ENCODE results near the gene HHIPL1. TPM values are rescaled to one million over a fixed set of nuclear protein-coding genes. Genes with fewer than 3 reads are reported as not detected.

Gene HHIPL1
- total RNA-seq, 3 donors from 2014 or later = 0.26 to 3.2 (median 1.1) TPM

DNA sequence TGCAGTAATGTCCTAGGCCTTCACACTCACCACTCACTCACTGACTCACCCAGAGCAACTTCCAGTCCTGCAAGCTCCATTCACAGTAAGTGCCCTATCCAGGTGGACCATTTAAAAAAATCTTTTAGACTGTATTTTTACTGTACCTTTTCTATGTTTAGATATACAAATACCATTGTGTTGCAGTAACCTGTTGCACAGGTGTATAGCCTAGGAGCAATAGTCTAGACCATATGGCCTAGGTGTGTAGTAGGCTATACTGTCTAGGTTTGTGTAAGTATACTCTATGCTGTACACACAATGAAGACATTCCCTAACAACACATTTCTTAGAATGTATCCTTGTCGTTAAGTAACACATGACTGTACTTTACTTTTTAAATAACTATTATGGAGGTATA lies 56.3 kb downstream of the HHIPL1 start:
- Histone ChIP-seq H3K36me3 (ENCODE audit: low read depth) (no peaks in the 10 kb centered on the region), H3K4me1 (ENCODE audit: low read depth) (no peaks in the 10 kb centered on the region), H3K9me3 (peaks cover 16% of the 10 kb centered on the region), H3K4me3 (no peak overlapping the region)
- TF ChIP-seq, protein P1, sequence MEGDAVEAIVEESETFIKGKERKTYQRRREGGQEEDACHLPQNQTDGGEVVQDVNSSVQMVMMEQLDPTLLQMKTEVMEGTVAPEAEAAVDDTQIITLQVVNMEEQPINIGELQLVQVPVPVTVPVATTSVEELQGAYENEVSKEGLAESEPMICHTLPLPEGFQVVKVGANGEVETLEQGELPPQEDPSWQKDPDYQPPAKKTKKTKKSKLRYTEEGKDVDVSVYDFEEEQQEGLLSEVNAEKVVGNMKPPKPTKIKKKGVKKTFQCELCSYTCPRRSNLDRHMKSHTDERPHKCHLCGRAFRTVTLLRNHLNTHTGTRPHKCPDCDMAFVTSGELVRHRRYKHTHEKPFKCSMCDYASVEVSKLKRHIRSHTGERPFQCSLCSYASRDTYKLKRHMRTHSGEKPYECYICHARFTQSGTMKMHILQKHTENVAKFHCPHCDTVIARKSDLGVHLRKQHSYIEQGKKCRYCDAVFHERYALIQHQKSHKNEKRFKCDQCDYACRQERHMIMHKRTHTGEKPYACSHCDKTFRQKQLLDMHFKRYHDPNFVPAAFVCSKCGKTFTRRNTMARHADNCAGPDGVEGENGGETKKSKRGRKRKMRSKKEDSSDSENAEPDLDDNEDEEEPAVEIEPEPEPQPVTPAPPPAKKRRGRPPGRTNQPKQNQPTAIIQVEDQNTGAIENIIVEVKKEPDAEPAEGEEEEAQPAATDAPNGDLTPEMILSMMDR (IDR thresholded peaks at IDR 0.05) = no peak
- DNase-seq (no peak), ATAC-seq (no peak)
- intact Hi-C loops (cut with DNase I, micrococcal nuclease) = no loop called here

DNA sequence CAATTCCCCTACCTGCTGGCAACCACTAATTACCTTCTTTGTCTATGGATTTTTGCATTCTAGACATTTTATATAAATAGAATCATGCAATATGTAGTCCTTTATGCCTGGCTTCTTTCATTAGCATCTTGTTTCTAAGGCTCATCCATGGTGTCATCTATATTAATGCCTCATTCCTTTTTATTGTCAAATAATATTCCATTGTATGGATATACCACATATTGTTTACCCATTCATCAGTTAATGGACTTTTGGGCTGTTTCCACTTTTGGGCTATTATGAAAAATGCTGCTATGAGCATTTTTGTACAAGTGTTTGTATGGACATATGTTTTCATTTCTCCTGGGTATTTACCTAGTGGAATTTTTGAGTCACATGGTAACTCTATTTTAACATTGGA lies 57.2 kb downstream of the HHIPL1 start:
- no peak for DNase-seq
- Histone ChIP-seq H3K4me1 (ENCODE audit: low read depth) (no peaks in the 10 kb centered on the region), H3K9me3 (peaks cover 16% of the 10 kb centered on the region), H3K36me3 (ENCODE audit: low read depth) (no peaks in the 10 kb centered on the region), H3K4me3 (no peak overlapping the region)
- intact Hi-C loops (cut with DNase I, micrococcal nuclease) = no loop called here
- TF ChIP-seq, protein P1 (IDR thresholded peaks at IDR 0.05) = no peak
- no peak for ATAC-seq

DNA sequence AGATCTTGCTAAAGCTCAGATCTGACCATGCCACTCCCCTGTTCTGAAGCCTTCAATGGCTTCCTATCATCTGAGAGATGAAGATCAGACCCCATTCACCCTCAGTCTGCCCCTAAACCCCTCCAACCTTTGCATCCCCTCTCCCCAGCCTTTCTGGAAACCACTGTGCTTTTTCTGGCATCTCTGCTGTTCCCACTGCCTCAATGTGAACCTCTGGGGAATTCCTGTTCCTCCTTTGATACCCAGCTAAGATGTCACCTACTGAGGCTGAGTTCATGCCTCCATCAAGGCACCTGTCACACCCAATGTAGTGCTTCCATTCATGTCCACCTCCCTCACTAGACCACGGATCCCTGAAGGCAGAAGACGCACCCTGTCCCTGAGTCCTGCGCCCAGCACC lies 58.5 kb downstream of the HHIPL1 start:
- ATAC-seq (no peak), DNase-seq (no peak)
- Histone ChIP-seq H3K9me3 (peaks cover 16% of the 10 kb centered on the region), H3K4me3 (no peak overlapping the region), H3K36me3 (ENCODE audit: low read depth) (no peaks in the 10 kb centered on the region), H3K4me1 (ENCODE audit: low read depth) (no peaks in the 10 kb centered on the region)
- TF ChIP-seq, protein P1 (IDR thresholded peaks at IDR 0.05) = no peak
- intact Hi-C loops (cut with DNase I, micrococcal nuclease) = no loop called here

DNA sequence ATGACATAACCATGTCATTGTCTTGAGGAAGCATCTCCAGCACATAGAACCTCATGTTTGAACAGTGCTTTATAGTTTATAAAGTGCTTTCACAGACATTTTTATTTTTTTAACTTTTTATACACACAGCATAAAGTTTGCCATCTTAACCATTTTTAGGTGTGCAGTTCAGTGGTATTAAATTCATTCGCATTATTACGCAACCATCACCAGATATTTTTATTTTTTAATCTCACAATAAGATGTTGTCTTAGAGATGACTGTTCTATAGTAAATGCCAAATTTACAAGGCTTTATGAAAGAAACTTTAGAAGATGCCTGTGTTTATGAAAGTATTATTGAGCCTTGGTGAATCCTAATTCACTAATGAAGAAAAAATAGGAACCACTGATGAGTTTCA lies 59.1 kb downstream of the HHIPL1 start:
- intact Hi-C loops (cut with DNase I, micrococcal nuclease) = no loop called here
- ATAC-seq (no peak), DNase-seq (no peak)
- H3K36me3 ChIP-seq (ENCODE audit: low read depth) = no peaks in the 10 kb centered on the region
- H3K4me3 ChIP-seq = no peak overlapping the region
- peaks cover 16% of the 10 kb centered on the region for H3K9me3 ChIP-seq
- H3K4me1 ChIP-seq (ENCODE audit: low read depth) = no peaks in the 10 kb centered on the region
- TF ChIP-seq, protein P1 (IDR thresholded peaks at IDR 0.05) = no peak

DNA sequence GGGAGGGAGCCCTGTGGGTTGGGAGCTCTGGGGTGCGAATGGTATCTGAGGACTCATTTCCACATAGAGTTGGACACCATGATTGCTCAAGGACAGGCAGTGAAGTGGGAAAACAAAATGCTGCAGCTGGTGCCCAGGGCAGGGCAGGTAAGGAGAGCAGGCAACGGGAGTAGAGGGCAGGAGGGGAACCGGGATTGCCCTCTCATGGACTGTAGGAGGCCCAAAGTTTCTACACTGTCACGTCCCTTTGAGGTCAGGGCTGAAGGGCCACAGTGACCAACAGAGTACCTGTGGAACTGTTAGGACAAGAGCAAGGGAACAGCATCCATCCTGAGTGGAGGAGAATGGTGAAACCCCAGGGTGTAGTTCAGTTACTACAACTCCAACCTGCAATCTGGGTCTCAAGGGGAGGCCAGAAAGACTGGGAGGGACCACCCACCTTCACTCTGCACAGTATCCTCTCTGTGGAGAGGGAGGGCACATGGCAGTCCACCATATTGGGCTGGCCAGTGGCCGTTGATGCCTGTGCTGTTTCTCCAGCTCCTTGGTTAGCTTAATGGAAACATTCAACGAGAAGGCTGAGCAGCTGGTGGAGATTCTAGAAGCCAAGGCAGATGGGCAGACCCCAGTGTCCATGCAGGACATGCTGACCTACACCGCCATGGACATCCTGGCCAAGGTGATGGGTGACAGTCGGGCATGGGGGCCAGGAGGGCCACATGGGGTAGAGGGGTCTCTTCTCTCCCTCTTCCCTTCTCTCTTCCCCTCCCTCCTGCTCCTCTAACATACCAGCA lies 61.4 kb downstream of the HHIPL1 start:
- no peaks in the 10 kb centered on the region for H3K36me3 ChIP-seq (ENCODE audit: low read depth)
- no peak overlapping the region for H3K4me3 ChIP-seq
- TF ChIP-seq, protein P1 (IDR thresholded peaks at IDR 0.05) = no peak
- no peaks in the 10 kb centered on the region for H3K4me1 ChIP-seq (ENCODE audit: low read depth)
- DNase-seq (no peak), ATAC-seq (no peak)
- H3K9me3 ChIP-seq = peaks cover 16% of the 10 kb centered on the region
- intact Hi-C loops (cut with DNase I, micrococcal nuclease) = no loop called here
